Right ventricle myocardium superior (tissue), 1 donor: ENCODE data around the gene UBAP1L. TPM values are rescaled to one million over a fixed set of nuclear protein-coding genes. Genes with fewer than 3 reads are reported as not detected.
"Not testable (repeated sequence)": the region's sequence is repeated elsewhere in the genome, so short reads cannot be mapped to it uniquely, and the experiment has no call there.

Source experiments
- ATAC-seq: fragments of 200-7000 bp; cut with Tn5 transposase; one replicate; pipeline ENCODE4 v1.9.1; 2020; ENCODE audit warnings: mild to moderate bottlenecking; ENCODE audit not compliant: poor library complexity
- DNase-seq: peaks from one replicate; pipeline ENCODE4 v3.0.0-alpha.2; 2020
- intact Hi-C: fragments of 100-400 bp; cut with DNase I; formaldehyde crosslinking; loops from one replicate; pipeline ENCODE4 v1.11.2; 2022
- long read RNA-seq: library from polyadenylated mRNA; unstranded; transcript quantifications from one replicate; pipeline ENCODE4 v2.0.0, GENCODE V29; 2021
- total RNA-seq: library from RNA; stranded (reverse); fragmentation: NEBNext Ultra II Directional; extraction: Animal tissue kit (Norgen Biotek cat#: 25700); gene quantifications from one replicate; pipeline ENCODE4 v1.2.1, GENCODE V29; 2021
- donor health status: DM: no; HTN: yes; CAD: no; lungs with severe emphysema.

Gene UBAP1L
- total RNA-seq = 1.6 TPM
- long read RNA-seq, full-length matches to known transcripts = 3 of 3 reads
- long read RNA-seq, partial matches to known transcripts = 0 of 3 reads
- long read RNA-seq, other reads (novel, unspliced or antisense) = 0 of 3 reads

GRCh38 chr15:65115086-65115485 is at the start of gene UBAP1L:
TSS of gene UBAP1L (minus strand) at chr15:65115200. CDS start at chr15:65106215, 8,985 bp downstream.
- DNase-seq (no peak), ATAC-seq (no peak)
- intact Hi-C loops = no loop called here

GRCh38 chr15:65164139-65164538 is 49.1 kb upstream of the UBAP1L start:
- DNase-seq = no peak
- ATAC-seq = no peak
- intact Hi-C loops = no loop called here

GRCh38 chr15:65163041-65163440 is 48.0 kb upstream of the UBAP1L start:
- intact Hi-C loops = no loop called here
- ATAC-seq = no peak
- no peak for DNase-seq

GRCh38 chr15:65156692-65157091 is 41.7 kb upstream of the UBAP1L start:
- no peak for ATAC-seq
- intact Hi-C loops = no loop called here
- no peak for DNase-seq

GRCh38 chr15:65154720-65155119 is 39.7 kb upstream of the UBAP1L start:
- intact Hi-C loops = no loop called here
- no peak for ATAC-seq
- no peak for DNase-seq

GRCh38 chr15:65147902-65148301 is 32.9 kb upstream of the UBAP1L start:
- DNase-seq = no peak
- ATAC-seq = no peak
- intact Hi-C loops = no loop called here

GRCh38 chr15:65146438-65146837 is 31.4 kb upstream of the UBAP1L start:
- intact Hi-C loops = no loop called here
- no peak for DNase-seq
- ATAC-seq = no peak

- DNase-seq, ATAC-seq, intact Hi-C loops: not testable (repeated sequence)
Measured at GRCh38 chr15:65138631-65139030, 23.6 kb upstream of the UBAP1L start.

GRCh38 chr15:65137893-65138292 is 22.9 kb upstream of the UBAP1L start:
- ATAC-seq, DNase-seq, intact Hi-C loops: not testable (repeated sequence)

GRCh38 chr15:65137089-65137488 is 22.1 kb upstream of the UBAP1L start:
- intact Hi-C loops, ATAC-seq, DNase-seq: not testable (repeated sequence)

- no peak for ATAC-seq
- no peak for DNase-seq
- intact Hi-C loops = no loop called here
Measured at GRCh38 chr15:65134538-65134937, 19.5 kb upstream of the UBAP1L start.

- peak; percentile 94 for DNase-seq
- ATAC-seq = peak; percentile 97
- intact Hi-C loops = no loop called here
Measured at GRCh38 chr15:65133548-65134200, 18.7 kb upstream of the UBAP1L start, which contains the start of gene PDCD7. TSS of gene PDCD7 (minus strand) at chr15:65133808. CDS start at chr15:65133781, 27 bp downstream.

GRCh38 chr15:65132878-65133547 is 18.0 kb upstream of the UBAP1L start:
- intact Hi-C loops = no loop called here
- ATAC-seq (peak; percentile 59), DNase-seq (peak; percentile 56)

GRCh38 chr15:65130941-65131340 is 15.9 kb upstream of the UBAP1L start:
- no peak for ATAC-seq
- intact Hi-C loops = no loop called here

GRCh38 chr15:65115542-65115941 is 542 bp upstream of the UBAP1L start:
- no peak for DNase-seq
- ATAC-seq = no peak
- intact Hi-C loops = no loop called here

More at GRCh38 chr15:65130941-65131340, 15.9 kb upstream of the UBAP1L start:
- no peak for DNase-seq

GRCh38 chr15:65110676-65111292 is 4.2 kb downstream of the UBAP1L start:
- peak; percentile 29 for ATAC-seq
- intact Hi-C loops = no loop called here
- DNase-seq = no peak

- no peak for ATAC-seq
- no peak for DNase-seq
- intact Hi-C loops = no loop called here
Measured at GRCh38 chr15:65106011-65106590, 8.9 kb downstream of the UBAP1L start.

GRCh38 chr15:65105038-65105437 is 10.0 kb downstream of the UBAP1L start:
- DNase-seq = no peak
- no peak for ATAC-seq
- intact Hi-C loops = no loop called here

GRCh38 chr15:65102912-65103311 is 12.1 kb downstream of the UBAP1L start:
- intact Hi-C loops = no loop called here
- no peak for ATAC-seq
- DNase-seq = no peak
